Measurements from ENCODE around the gene RAB11FIP3. TPM values are rescaled to one million over a fixed set of nuclear protein-coding genes. Genes with fewer than 3 reads are reported as not detected.
A peak's percentile ranks its signal among the peaks of the same experiment; 100 is the strongest.

RAB11FIP3 gene
- total RNA-seq, 1 experiment from 2014 or later = 12.8 TPM

DNA sequence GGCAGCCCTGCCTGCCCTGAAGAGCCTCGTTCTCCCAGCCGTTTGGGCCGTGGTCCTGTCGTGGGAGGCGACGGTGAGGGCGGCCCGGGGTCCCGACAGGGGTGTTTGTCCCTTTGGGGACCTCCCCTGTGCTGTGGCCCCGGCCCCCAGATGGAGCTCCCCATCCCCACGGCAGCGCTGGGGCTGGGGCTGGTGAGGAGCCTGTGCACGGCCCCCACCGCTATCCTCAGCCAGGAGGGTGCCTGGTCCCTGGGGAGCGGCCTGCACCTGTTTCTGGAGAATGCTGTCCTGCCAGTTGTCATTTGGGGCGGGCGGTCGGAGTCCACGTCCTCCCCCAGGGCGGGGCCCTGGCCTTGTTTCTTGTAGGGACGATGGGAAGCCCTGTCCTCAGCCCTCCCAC is 108.7 kb downstream of the RAB11FIP3 start:
- H3K4me2 ChIP-seq (ENCODE audit: low read length) = no peak overlapping the region
- intact Hi-C loops (cut with micrococcal nuclease) = no loop called here
- TF ChIP-seq YY1 (IDR thresholded peaks at IDR 0.05; ENCODE audit: extremely low read depth, insufficient replicate concordance, low read depth, low read length) (no peak), EZH2phosphoT487 (IDR thresholded peaks at IDR 0.05; ENCODE audit: borderline replicate concordance) (no peak), CEBPB (IDR thresholded peaks at IDR 0.05; ENCODE audit: low read depth) (no peak)
- H3K9me2 ChIP-seq (ENCODE audit: insufficient read depth) = no peaks in the 10 kb centered on the region
- H3K9me3 ChIP-seq (ENCODE audit: control insufficient read depth in 1 of 2, insufficient read depth in 1 of 2, low read depth in 1 of 2, low read length in 2 of 2) = no peaks in the 10 kb centered on the region
- H3K4me1 ChIP-seq (ENCODE audit: control insufficient read depth in 1 of 2, insufficient read depth in 2 of 2, low read length in 2 of 2) = peaks cover 16 to 39% of the 10 kb centered on the region in 2 experiments
- no peak for DNase-seq (ENCODE audit: low read depth, low spot score)
- H3K27ac ChIP-seq (ENCODE audit: low read depth, low read length) = no peak overlapping the region
- H3K27me3 ChIP-seq (ENCODE audit: insufficient read depth, low read length) = no peaks in the 10 kb centered on the region
- no peak overlapping the region for H3K4me3 ChIP-seq (replicated peaks in 1 of 2; ENCODE audit: low read depth in 1 of 2, low read length in 2 of 2)
- no peak overlapping the region for H3K9ac ChIP-seq (ENCODE audit: low read length)
- peaks cover 0 to 6% of the 10 kb centered on the region in 2 experiments; a peak in 1 of 4 replicates for H3K36me3 ChIP-seq (ENCODE audit: control insufficient read depth in 1 of 2, insufficient read depth in 2 of 2, low read length in 2 of 2)
- ATAC-seq = no peak
- RAD21 ChIA-PET (ENCODE audit: low non-redundant PET in 1 of 2, low total read pairs in 2 of 2, uncharacterized antibody in 2 of 2, unreplicated experiment in 2 of 2) = no interaction called here
- H2AFZ ChIP-seq (ENCODE audit: low read depth, low read length, poor library complexity, severe bottlenecking) = no peak overlapping the region
- H3K79me2 ChIP-seq (ENCODE audit: insufficient read depth, low read length) = peaks cover 86% of the 10 kb centered on the region
- POLR2A ChIA-PET = no interaction called here
- CTCF ChIA-PET = no interaction called here
- no TSS peak for BruUV-seq (replicated peaks)
- no peaks in the 10 kb centered on the region for H4K20me1 ChIP-seq (ENCODE audit: insufficient read depth)

DNA sequence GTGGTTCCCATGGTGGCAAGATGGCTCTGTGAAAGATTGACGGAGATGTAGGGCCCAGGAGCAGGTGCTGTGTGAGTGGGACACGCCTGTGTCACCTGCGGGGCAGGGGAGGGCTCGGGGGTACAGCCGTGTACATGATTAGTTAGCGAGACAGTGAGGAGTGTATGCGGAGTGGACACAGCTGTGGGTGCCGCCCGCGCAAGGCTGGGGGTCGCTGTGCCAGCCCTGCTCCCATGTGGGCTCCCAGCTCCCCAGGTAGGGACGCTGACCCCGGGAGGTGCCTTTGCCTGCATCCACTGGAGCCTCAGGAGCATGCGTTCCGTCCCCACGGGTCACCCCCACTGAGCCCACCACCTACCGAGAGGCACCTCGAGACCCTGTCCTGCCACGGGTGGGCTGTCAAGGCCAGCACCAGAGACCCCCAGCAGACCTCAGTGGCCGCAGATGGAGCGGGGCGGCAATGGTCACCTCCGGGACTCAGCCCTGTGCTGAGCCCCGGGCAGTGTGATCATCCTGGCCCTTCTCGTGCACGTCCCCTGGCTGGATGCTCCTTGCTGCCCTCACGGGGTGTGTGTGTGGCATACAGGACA is 109.5 kb downstream of the RAB11FIP3 start:
- H3K9ac ChIP-seq (ENCODE audit: low read length) = peak overlapping the region; percentile 50; the same call in 1 of the 2 replicates
- RAD21 ChIA-PET (ENCODE audit: low non-redundant PET in 1 of 2, low total read pairs in 2 of 2, uncharacterized antibody in 2 of 2, unreplicated experiment in 2 of 2) = no interaction called here
- peaks cover 86% of the 10 kb centered on the region for H3K79me2 ChIP-seq (ENCODE audit: insufficient read depth, low read length)
- ATAC-seq (peak; percentile 72), DNase-seq (ENCODE audit: low read depth, low spot score) (no peak)
- intact Hi-C loops (cut with micrococcal nuclease) = no loop called here
- H2AFZ ChIP-seq (ENCODE audit: low read depth, low read length, poor library complexity, severe bottlenecking) = no peak overlapping the region
- H3K4me1 ChIP-seq (ENCODE audit: control insufficient read depth in 1 of 2, insufficient read depth in 2 of 2, low read length in 2 of 2) = peaks cover 16 to 34% of the 10 kb centered on the region in 2 experiments
- H3K9me3 ChIP-seq (ENCODE audit: control insufficient read depth in 1 of 2, insufficient read depth in 1 of 2, low read depth in 1 of 2, low read length in 2 of 2) = no peaks in the 10 kb centered on the region
- peak overlapping the region; percentile 64 for H3K27ac ChIP-seq (ENCODE audit: low read depth, low read length)
- H3K9me2 ChIP-seq (ENCODE audit: insufficient read depth) = no peaks in the 10 kb centered on the region
- POLR2A ChIA-PET = no interaction called here
- H3K4me2 ChIP-seq (ENCODE audit: low read length) = peak overlapping the region; percentile 69
- peak overlapping the region in 1 of 2 experiments; percentile 20; a peak in 1 of 4 replicates for H3K4me3 ChIP-seq (replicated peaks in 1 of 2; ENCODE audit: low read depth in 1 of 2, low read length in 2 of 2)
- no peaks in the 10 kb centered on the region for H4K20me1 ChIP-seq (ENCODE audit: insufficient read depth)
- no TSS peak for BruUV-seq (replicated peaks)
- no peaks in the 10 kb centered on the region for H3K27me3 ChIP-seq (ENCODE audit: insufficient read depth, low read length)
- CTCF ChIA-PET = no interaction called here
- peaks cover 0 to 4% of the 10 kb centered on the region in 2 experiments; a peak in 1 of 4 replicates for H3K36me3 ChIP-seq (ENCODE audit: control insufficient read depth in 1 of 2, insufficient read depth in 2 of 2, low read length in 2 of 2)
- no peak for TF ChIP-seq POLR2A (IDR thresholded peaks at IDR 0.05; ENCODE audit: borderline replicate concordance, extremely low read depth, insufficient read depth, insufficient read length)
- no peak for TF ChIP-seq SIN3A (IDR thresholded peaks at IDR 0.05; ENCODE audit: low read depth)
- no peak for TF ChIP-seq ELF1 (IDR thresholded peaks at IDR 0.05; ENCODE audit: borderline replicate concordance, low read depth)
- TF ChIP-seq CBX3 (IDR thresholded peaks at IDR 0.05; ENCODE audit: low read depth) = no peak
- TF ChIP-seq, protein P1, sequence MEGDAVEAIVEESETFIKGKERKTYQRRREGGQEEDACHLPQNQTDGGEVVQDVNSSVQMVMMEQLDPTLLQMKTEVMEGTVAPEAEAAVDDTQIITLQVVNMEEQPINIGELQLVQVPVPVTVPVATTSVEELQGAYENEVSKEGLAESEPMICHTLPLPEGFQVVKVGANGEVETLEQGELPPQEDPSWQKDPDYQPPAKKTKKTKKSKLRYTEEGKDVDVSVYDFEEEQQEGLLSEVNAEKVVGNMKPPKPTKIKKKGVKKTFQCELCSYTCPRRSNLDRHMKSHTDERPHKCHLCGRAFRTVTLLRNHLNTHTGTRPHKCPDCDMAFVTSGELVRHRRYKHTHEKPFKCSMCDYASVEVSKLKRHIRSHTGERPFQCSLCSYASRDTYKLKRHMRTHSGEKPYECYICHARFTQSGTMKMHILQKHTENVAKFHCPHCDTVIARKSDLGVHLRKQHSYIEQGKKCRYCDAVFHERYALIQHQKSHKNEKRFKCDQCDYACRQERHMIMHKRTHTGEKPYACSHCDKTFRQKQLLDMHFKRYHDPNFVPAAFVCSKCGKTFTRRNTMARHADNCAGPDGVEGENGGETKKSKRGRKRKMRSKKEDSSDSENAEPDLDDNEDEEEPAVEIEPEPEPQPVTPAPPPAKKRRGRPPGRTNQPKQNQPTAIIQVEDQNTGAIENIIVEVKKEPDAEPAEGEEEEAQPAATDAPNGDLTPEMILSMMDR (IDR thresholded peaks at IDR 0.05 in 2 of 3, conservative IDR thresholded peaks at IDR 0.05 in 1 of 3; ENCODE audit: borderline replicate concordance in 1 of 3, insufficient read depth in 1 of 3, low read depth in 2 of 3, low read length in 2 of 3) = no peak
- TF ChIP-seq ZFX (IDR thresholded peaks at IDR 0.05) = no peak
- TF ChIP-seq SP1 (IDR thresholded peaks at IDR 0.05; ENCODE audit: low read depth) = no peak
- TF ChIP-seq, protein P2, sequence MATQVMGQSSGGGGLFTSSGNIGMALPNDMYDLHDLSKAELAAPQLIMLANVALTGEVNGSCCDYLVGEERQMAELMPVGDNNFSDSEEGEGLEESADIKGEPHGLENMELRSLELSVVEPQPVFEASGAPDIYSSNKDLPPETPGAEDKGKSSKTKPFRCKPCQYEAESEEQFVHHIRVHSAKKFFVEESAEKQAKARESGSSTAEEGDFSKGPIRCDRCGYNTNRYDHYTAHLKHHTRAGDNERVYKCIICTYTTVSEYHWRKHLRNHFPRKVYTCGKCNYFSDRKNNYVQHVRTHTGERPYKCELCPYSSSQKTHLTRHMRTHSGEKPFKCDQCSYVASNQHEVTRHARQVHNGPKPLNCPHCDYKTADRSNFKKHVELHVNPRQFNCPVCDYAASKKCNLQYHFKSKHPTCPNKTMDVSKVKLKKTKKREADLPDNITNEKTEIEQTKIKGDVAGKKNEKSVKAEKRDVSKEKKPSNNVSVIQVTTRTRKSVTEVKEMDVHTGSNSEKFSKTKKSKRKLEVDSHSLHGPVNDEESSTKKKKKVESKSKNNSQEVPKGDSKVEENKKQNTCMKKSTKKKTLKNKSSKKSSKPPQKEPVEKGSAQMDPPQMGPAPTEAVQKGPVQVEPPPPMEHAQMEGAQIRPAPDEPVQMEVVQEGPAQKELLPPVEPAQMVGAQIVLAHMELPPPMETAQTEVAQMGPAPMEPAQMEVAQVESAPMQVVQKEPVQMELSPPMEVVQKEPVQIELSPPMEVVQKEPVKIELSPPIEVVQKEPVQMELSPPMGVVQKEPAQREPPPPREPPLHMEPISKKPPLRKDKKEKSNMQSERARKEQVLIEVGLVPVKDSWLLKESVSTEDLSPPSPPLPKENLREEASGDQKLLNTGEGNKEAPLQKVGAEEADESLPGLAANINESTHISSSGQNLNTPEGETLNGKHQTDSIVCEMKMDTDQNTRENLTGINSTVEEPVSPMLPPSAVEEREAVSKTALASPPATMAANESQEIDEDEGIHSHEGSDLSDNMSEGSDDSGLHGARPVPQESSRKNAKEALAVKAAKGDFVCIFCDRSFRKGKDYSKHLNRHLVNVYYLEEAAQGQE (IDR thresholded peaks at IDR 0.05; ENCODE audit: low read depth) = no peak
- no peak for TF ChIP-seq YY1 (IDR thresholded peaks at IDR 0.05; ENCODE audit: extremely low read depth, insufficient replicate concordance, low read depth, low read length)
- no peak for TF ChIP-seq POLR2AphosphoS5 (IDR thresholded peaks at IDR 0.05; ENCODE audit: low read depth, low read length)
- no peak for TF ChIP-seq EGR1 (IDR thresholded peaks at IDR 0.05; ENCODE audit: low read depth)
